Measurements from ENCODE around the gene ARID3C.

DNA sequence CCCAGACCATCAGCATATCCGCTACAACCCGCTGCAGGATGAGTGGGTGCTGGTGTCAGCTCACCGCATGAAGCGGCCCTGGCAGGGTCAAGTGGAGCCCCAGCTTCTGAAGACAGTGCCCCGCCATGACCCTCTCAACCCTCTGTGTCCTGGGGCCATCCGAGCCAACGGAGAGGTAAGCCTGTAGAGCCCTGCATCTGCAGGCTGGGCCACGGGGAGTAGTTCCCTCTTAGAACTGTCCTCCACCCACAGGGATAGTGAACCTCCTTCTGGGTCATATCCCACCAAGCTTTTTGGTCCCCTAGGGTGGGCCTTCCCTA is 18.2 kb upstream of the ARID3C start:
- TF ChIP-seq POLR2AphosphoS5 (IDR thresholded peaks at IDR 0.05; ENCODE audit: insufficient read depth in 1 of 2, low read depth in 1 of 2) (no peak), CTCF (IDR thresholded peaks at IDR 0.05) (no peak)

All from vagina (tissue), 2 donors.